Measurements from ENCODE around the gene RMND5A.

The RMND5A gene

GRCh38 chr2:86821842-86822241 is 101.8 kb downstream of the RMND5A start:
- Histone ChIP-seq H3K27me3 (peaks cover 19 to 36% (median 31%) of the 10 kb centered on the region in 11 experiments), H4K20me1 (peaks cover 0 to 17% (median 0%) of the 10 kb centered on the region in 11 experiments; a peak in 5 of 22 replicates), H3K4me2 (0 out of 22 replicates have a peak overlapping the region, but pooled peaks of 1 of the 11 experiments have one; percentile 40), H3K27ac (no peak overlapping the region), H3K4me3 (no peak overlapping the region), H3K9me3 (replicated peaks in 1 of 11) (peaks cover 5 to 23% (median 15%) of the 10 kb centered on the region in 11 experiments; a peak in 19 of 22 replicates), H3K9ac (no peak overlapping the region), H3K4me1 (peaks cover 13 to 23% (median 19%) of the 10 kb centered on the region in 10 experiments; a peak in 18 of 20 replicates), H3K36me3 (no peaks in the 10 kb centered on the region)
- no peak for TF ChIP-seq Cebpa-rat (IDR thresholded peaks at IDR 0.05)

GRCh38 chr2:86822668-86823345 is 102.7 kb downstream of the RMND5A start:
- Histone ChIP-seq H3K27ac (no peak overlapping the region), H3K4me3 (no peak overlapping the region), H4K20me1 (peaks cover 0 to 17% (median 0%) of the 10 kb centered on the region in 11 experiments; a peak in 5 of 22 replicates), H3K4me1 (peaks cover 13 to 23% (median 19%) of the 10 kb centered on the region in 10 experiments; a peak in 18 of 20 replicates), H3K9ac (no peak overlapping the region), H3K9me3 (replicated peaks in 1 of 11) (peaks cover 5 to 23% (median 15%) of the 10 kb centered on the region in 11 experiments; a peak in 19 of 22 replicates), H3K27me3 (peaks cover 19 to 43% (median 36%) of the 10 kb centered on the region in 11 experiments), H3K4me2 (no peak overlapping the region), H3K36me3 (no peaks in the 10 kb centered on the region)
- no peak for TF ChIP-seq Cebpa-rat (IDR thresholded peaks at IDR 0.05)

GRCh38 chr2:86825036-86825692 is 105.1 kb downstream of the RMND5A start:
- H4K20me1 ChIP-seq: peaks cover 0 to 17% (median 0%) of the 10 kb centered on the region in 11 experiments; a peak in 5 of 22 replicates
- H3K36me3 ChIP-seq: no peaks in the 10 kb centered on the region
- no peak overlapping the region for H3K27ac ChIP-seq
- H3K9me3 ChIP-seq (replicated peaks in 1 of 11): peaks cover 5 to 23% (median 15%) of the 10 kb centered on the region in 11 experiments; a peak in 19 of 22 replicates
- peak overlapping the region in 10 of 11 experiments; percentile 51 to 90 (median 78); a peak in 21 of 22 replicates for H3K4me2 ChIP-seq
- no peak overlapping the region for H3K9ac ChIP-seq
- peaks cover 13 to 23% (median 19%) of the 10 kb centered on the region in 10 experiments; a peak in 18 of 20 replicates for H3K4me1 ChIP-seq
- no peak overlapping the region for H3K4me3 ChIP-seq
- no peak for TF ChIP-seq Cebpa-rat (IDR thresholded peaks at IDR 0.05)
- H3K27me3 ChIP-seq: peaks cover 19 to 43% (median 36%) of the 10 kb centered on the region in 11 experiments

- Histone ChIP-seq H3K27me3 (peaks cover 19 to 43% (median 36%) of the 10 kb centered on the region in 11 experiments), H3K9ac (no peak overlapping the region), H3K4me3 (no peak overlapping the region), H3K9me3 (replicated peaks in 1 of 11) (peaks cover 5 to 23% (median 15%) of the 10 kb centered on the region in 11 experiments; a peak in 19 of 22 replicates), H3K4me2 (peak overlapping the region; percentile 31 to 90 (median 74); a peak in 21 of 22 replicates), H4K20me1 (peaks cover 0 to 17% (median 0%) of the 10 kb centered on the region in 11 experiments; a peak in 5 of 22 replicates), H3K4me1 (peaks cover 13 to 23% (median 19%) of the 10 kb centered on the region in 10 experiments; a peak in 18 of 20 replicates), H3K27ac (no peak overlapping the region), H3K36me3 (no peaks in the 10 kb centered on the region)
- no peak for TF ChIP-seq Cebpa-rat (IDR thresholded peaks at IDR 0.05)
Observed at GRCh38 chr2:86825693-86826381, 105.7 kb downstream of the RMND5A start.

GRCh38 chr2:86826951-86827350 is 106.9 kb downstream of the RMND5A start:
- Histone ChIP-seq H3K4me1 (peaks cover 13 to 23% (median 19%) of the 10 kb centered on the region in 10 experiments; a peak in 18 of 20 replicates), H3K36me3 (no peaks in the 10 kb centered on the region), H3K4me2 (no peak overlapping the region), H3K9me3 (replicated peaks in 1 of 11) (peaks cover 5 to 16% (median 11%) of the 10 kb centered on the region in 11 experiments; a peak in 19 of 22 replicates), H3K4me3 (no peak overlapping the region), H3K27me3 (peaks cover 19 to 43% (median 36%) of the 10 kb centered on the region in 11 experiments), H4K20me1 (peaks cover 0 to 17% (median 0%) of the 10 kb centered on the region in 11 experiments; a peak in 5 of 22 replicates), H3K27ac (no peak overlapping the region), H3K9ac (no peak overlapping the region)
- TF ChIP-seq Cebpa-rat (IDR thresholded peaks at IDR 0.05): no peak

Measured in BLaER1 treated with 17β-estradiol and CSF1 and Interleukin-3, amounts not matched to agents 10 nM and 100 nM (cell line).